HEK293 (cell line): ENCODE results near the gene MSI2.
A peak's percentile ranks its signal among the peaks of the same experiment; 100 is the strongest.

Source experiments
- CTCF ChIP-seq: fragments of 450-650 bp; formaldehyde crosslinking; IDR thresholded peaks from 2 replicates; pipeline ENCODE4 v1.5.1; 2016; ENCODE audit warnings: missing biosample characterization, missing genetic modification characterization
- GLIS2 ChIP-seq: fragments of 450-650 bp; formaldehyde crosslinking; IDR thresholded peaks from 2 replicates; pipeline ENCODE4 v1.5.1; 2016; ENCODE audit warnings: missing biosample characterization, missing genetic modification characterization
- HIC1 ChIP-seq: fragments of 450-650 bp; formaldehyde crosslinking; IDR thresholded peaks from 2 replicates; pipeline ENCODE4 v1.5.1; 2016; ENCODE audit warnings: missing biosample characterization, missing genetic modification characterization
- MEIS1 ChIP-seq: sonication (generic); formaldehyde crosslinking; IDR thresholded peaks from 2 replicates; pipeline ENCODE4 v1.8.1; 2022; ENCODE audit warnings: missing genetic modification reagents, mild to moderate bottlenecking, borderline replicate concordance
- YY2 ChIP-seq: fragments of 450-650 bp; formaldehyde crosslinking; IDR thresholded peaks from 2 replicates; pipeline ENCODE4 v1.5.1; 2016; ENCODE audit warnings: missing biosample characterization, missing genetic modification characterization
- ZBTB11 ChIP-seq: fragments of 450-650 bp; formaldehyde crosslinking; conservative IDR thresholded peaks from 2 replicates; pipeline ENCODE4 v1.5.1; 2016; ENCODE audit warnings: low read depth, missing biosample characterization, missing genetic modification characterization
- ZBTB8A ChIP-seq: fragments of 450-650 bp; formaldehyde crosslinking; IDR thresholded peaks from 2 replicates; pipeline ENCODE4 v1.5.1; 2016; ENCODE audit warnings: missing biosample characterization, missing genetic modification characterization
- ZNF157 ChIP-seq: fragments of 450-650 bp; formaldehyde crosslinking; IDR thresholded peaks from 2 replicates; pipeline ENCODE4 v1.5.1; 2016; ENCODE audit warnings: missing biosample characterization, missing genetic modification characterization
- ZNF184 ChIP-seq: fragments of 450-650 bp; IDR thresholded peaks from 2 replicates; pipeline ENCODE4 v1.5.1; 2018; ENCODE audit warnings: missing biosample characterization, mild to moderate bottlenecking, missing genetic modification characterization
- ZNF280D ChIP-seq: fragments of 450-650 bp; formaldehyde crosslinking; IDR thresholded peaks from 2 replicates; pipeline ENCODE4 v1.5.1; 2016; ENCODE audit warnings: missing biosample characterization, missing genetic modification characterization
- ZNF335 ChIP-seq: fragments of 450-650 bp; formaldehyde crosslinking; conservative IDR thresholded peaks from 2 replicates; pipeline ENCODE4 v1.5.1; 2016; ENCODE audit warnings: missing biosample characterization, missing genetic modification characterization
- ZNF37A ChIP-seq: fragments of 450-650 bp; IDR thresholded peaks from 2 replicates; pipeline ENCODE4 v1.5.1; 2018; ENCODE audit warnings: missing biosample characterization, missing genetic modification characterization
- ZNF423 ChIP-seq: fragments of 450-650 bp; formaldehyde crosslinking; IDR thresholded peaks from 2 replicates; pipeline ENCODE4 v1.5.1; 2016; ENCODE audit warnings: missing biosample characterization, missing genetic modification characterization
- ZNF426 ChIP-seq: fragments of 450-650 bp; formaldehyde crosslinking; IDR thresholded peaks from 2 replicates; pipeline ENCODE4 v1.5.1; 2017; ENCODE audit warnings: missing biosample characterization, missing genetic modification characterization, mild to moderate bottlenecking, inconsistent platforms, moderate library complexity
- ZNF621 ChIP-seq: fragments of 450-650 bp; formaldehyde crosslinking; IDR thresholded peaks from 2 replicates; pipeline ENCODE4 v1.5.1; 2017; ENCODE audit warnings: missing biosample characterization, missing genetic modification characterization
- ZNF623 ChIP-seq: fragments of 450-650 bp; formaldehyde crosslinking; IDR thresholded peaks from 2 replicates; pipeline ENCODE4 v1.5.1; 2016; ENCODE audit warnings: missing biosample characterization, missing genetic modification characterization
- ZNF624 ChIP-seq: fragments of 450-650 bp; formaldehyde crosslinking; IDR thresholded peaks from 2 replicates; pipeline ENCODE4 v1.5.1; 2017; ENCODE audit warnings: missing biosample characterization, missing genetic modification characterization
- ZNF626 ChIP-seq: fragments of 450-650 bp; sonication (Bioruptor Pico); formaldehyde crosslinking; IDR thresholded peaks from 2 replicates; pipeline ENCODE4 v1.5.1; 2018; ENCODE audit warnings: missing biosample characterization, missing genetic modification characterization, inconsistent platforms
- ZNF629 ChIP-seq: fragments of 450-650 bp; formaldehyde crosslinking; IDR thresholded peaks from 2 replicates; pipeline ENCODE4 v1.5.1; 2017; ENCODE audit warnings: missing biosample characterization, missing genetic modification characterization
- ZNF654 ChIP-seq: fragments of 450-650 bp; formaldehyde crosslinking; IDR thresholded peaks from 2 replicates; pipeline ENCODE4 v1.5.1; 2016; ENCODE audit warnings: low read depth, missing biosample characterization, missing genetic modification characterization
- ZNF660 ChIP-seq: fragments of 450-650 bp; IDR thresholded peaks from 2 replicates; pipeline ENCODE4 v1.5.1; 2018; ENCODE audit warnings: missing biosample characterization, mild to moderate bottlenecking, missing genetic modification characterization
- ZNF677 ChIP-seq: fragments of 450-650 bp; IDR thresholded peaks from 2 replicates; pipeline ENCODE4 v1.5.0; 2018; ENCODE audit warnings: missing biosample characterization, mild to moderate bottlenecking, missing genetic modification characterization, moderate library complexity
- TF ChIP-seq, protein P1 (sequence below): fragments of 450-650 bp; formaldehyde crosslinking; IDR thresholded peaks from 2 replicates; pipeline ENCODE4 v1.5.1; 2016; ENCODE audit warnings: missing biosample characterization, missing genetic modification characterization
- TF ChIP-seq, protein P2 (sequence below): fragments of 450-650 bp; formaldehyde crosslinking; IDR thresholded peaks from 2 replicates; pipeline ENCODE4 v1.5.1; 2016; ENCODE audit warnings: missing biosample characterization, missing genetic modification characterization, borderline replicate concordance

The MSI2 gene

DNA sequence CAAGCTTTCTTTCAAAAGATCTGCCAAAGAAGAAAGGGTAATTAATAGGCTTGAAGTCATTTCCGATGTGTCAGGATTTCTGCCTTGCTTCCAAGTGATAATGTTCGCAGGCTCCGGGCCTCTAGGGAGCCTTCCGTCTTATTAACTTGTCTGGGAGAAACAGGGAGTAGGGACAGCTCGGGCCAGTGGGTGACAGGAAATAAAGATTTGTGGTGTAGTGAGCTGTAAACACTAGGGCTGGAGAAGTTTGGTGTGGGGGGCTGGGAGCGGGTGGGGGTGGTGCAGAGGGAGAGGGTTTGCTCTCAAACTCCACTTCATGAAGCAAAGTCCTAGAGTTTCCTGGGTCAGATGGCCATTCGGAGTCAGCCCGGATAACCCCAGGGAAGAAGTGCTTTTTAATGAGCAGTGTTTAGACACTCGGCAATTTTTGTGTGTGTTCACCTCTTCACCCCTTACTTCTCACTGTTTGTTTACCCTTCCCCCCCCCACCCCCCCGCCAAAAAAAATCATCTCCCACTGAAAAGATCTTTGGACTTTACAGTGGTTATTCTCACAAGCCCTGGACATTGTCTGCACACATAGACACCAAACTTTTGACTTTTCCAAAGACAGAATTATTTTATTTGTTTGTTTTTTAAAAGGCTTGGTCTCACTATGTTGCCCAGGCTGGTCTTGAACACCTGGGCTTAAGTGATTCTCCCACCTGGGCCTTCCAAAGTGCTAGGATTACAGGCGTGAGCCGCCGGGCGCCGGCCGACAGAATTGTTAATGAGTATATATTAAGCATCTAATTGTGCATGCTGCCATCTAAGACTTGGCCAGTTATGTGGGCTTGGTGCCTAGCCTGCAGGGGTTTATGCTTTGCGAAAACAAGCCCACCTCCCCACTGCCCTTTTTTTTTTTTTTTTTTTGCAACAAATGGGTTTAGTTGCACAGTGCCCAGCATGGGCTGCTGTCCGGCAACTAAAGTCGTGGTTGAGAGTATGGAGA lies 292.4 kb downstream of the MSI2 start (continued):
- TF ChIP-seq, protein P1, sequence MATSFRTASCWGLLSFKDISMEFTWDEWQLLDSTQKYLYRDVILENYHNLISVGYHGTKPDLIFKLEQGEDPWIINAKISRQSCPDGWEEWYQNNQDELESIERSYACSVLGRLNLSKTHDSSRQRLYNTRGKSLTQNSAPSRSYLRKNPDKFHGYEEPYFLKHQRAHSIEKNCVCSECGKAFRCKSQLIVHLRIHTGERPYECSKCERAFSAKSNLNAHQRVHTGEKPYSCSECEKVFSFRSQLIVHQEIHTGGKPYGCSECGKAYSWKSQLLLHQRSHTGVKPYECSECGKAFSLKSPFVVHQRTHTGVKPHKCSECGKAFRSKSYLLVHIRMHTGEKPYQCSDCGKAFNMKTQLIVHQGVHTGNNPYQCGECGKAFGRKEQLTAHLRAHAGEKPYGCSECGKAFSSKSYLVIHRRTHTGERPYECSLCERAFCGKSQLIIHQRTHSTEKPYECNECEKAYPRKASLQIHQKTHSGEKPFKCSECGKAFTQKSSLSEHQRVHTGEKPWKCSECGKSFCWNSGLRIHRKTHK (tag by site-specific recombination) = no peak
- TF ChIP-seq ZBTB8A (peak; percentile 44; the same call in 1 of the 2 replicates), ZNF623 (tag by site-specific recombination) (no peak), ZNF423 (tag by site-specific recombination) (peak; percentile 78), ZNF677 (tag by site-specific recombination) (no peak), ZNF280D (no peak), ZNF629 (peak; percentile 88), ZBTB11 (tag by site-specific recombination) (0 out of 2 replicates have a peak, but pooled peaks have one; percentile 25), GLIS2 (tag by site-specific recombination) (no peak; the same call in 1 of the 2 replicates), YY2 (tag by site-specific recombination) (no peak), CTCF (tag by site-specific recombination) (no peak), ZNF621 (tag by site-specific recombination) (no peak), ZNF37A (tag by site-specific recombination) (no peak), ZNF157 (tag by site-specific recombination) (no peak), ZNF654 (tag by site-specific recombination) (no peak), ZNF426 (tag by site-specific recombination) (no peak), ZNF626 (tag by site-specific recombination) (no peak), ZNF184 (tag by site-specific recombination) (no peak), ZNF335 (tag by site-specific recombination) (no peak), HIC1 (tag by site-specific recombination) (0 out of 2 replicates have a peak, but pooled peaks have one; percentile 50), ZNF660 (tag by site-specific recombination) (no peak), MEIS1 (no peak), ZNF624 (tag by site-specific recombination) (no peak)
- TF ChIP-seq, protein P2, sequence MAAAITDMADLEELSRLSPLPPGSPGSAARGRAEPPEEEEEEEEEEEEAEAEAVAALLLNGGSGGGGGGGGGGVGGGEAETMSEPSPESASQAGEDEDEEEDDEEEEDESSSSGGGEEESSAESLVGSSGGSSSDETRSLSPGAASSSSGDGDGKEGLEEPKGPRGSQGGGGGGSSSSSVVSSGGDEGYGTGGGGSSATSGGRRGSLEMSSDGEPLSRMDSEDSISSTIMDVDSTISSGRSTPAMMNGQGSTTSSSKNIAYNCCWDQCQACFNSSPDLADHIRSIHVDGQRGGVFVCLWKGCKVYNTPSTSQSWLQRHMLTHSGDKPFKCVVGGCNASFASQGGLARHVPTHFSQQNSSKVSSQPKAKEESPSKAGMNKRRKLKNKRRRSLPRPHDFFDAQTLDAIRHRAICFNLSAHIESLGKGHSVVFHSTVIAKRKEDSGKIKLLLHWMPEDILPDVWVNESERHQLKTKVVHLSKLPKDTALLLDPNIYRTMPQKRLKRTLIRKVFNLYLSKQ (tag by site-specific recombination) = no peak
